WTC11 (cell line): ENCODE measurements around the gene NCKAP5L.

Experiments
- FOXJ3 ChIP-seq: sonication (generic); formaldehyde crosslinking; IDR thresholded peaks from 2 replicates; pipeline ENCODE4 v1.9.0; 2021; ENCODE audit warnings: missing genetic modification reagents, mild to moderate bottlenecking, borderline replicate concordance
- NR3C1 ChIP-seq: sonication (generic); formaldehyde crosslinking; conservative IDR thresholded peaks from 2 replicates; pipeline ENCODE4 v1.8.1; 2023; ENCODE audit warnings: low read depth, mild to moderate bottlenecking, missing genetic modification reagents
- SMAD4 ChIP-seq: sonication (generic); formaldehyde crosslinking; IDR thresholded peaks from 2 replicates; pipeline ENCODE4 v1.8.0; 2022; ENCODE audit warnings: mild to moderate bottlenecking, missing genetic modification reagents
- TF ChIP-seq, protein P1 (sequence below): sonication (generic); formaldehyde crosslinking; IDR thresholded peaks from 2 replicates; pipeline ENCODE4 v1.8.1; 2022; ENCODE audit warnings: low read depth, missing genetic modification reagents, borderline replicate concordance
- TF ChIP-seq, protein P2 (sequence below): fragments of 200-600 bp; IDR thresholded peaks from 2 replicates; pipeline ENCODE4 v1.8.0; 2022; ENCODE audit warnings: antibody characterized with exemption
- TF ChIP-seq, protein P3 (sequence below): sonication (generic); formaldehyde crosslinking; IDR thresholded peaks from 2 replicates; pipeline ENCODE4 v1.8.1; 2023; ENCODE audit warnings: mild to moderate bottlenecking, missing genetic modification reagents

DNA sequence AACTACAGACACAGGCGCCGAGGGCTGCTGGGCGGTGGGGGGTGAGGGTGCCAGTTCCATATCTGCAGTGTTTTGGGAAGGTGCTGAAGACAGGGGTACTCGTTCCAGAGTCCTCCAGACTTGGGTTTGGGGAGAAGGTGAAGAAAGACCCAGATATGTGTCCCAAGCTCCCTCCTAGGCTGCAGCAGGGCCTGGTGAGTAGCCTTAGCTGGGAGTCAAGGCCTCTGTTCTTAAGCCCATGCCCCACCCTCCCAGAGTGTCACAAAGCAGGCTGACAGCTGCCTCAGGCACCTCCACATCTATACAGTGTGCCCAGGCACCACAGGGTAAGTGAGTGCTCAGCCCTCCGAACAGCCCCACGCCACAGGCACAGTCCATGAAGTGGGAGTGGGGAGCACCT, 4.3 kb downstream of the NCKAP5L start:
- TF ChIP-seq NR3C1 (CRISPR knock-in tag) (no peak), FOXJ3 (no peak), SMAD4 (CRISPR knock-in tag) (no peak)
- TF ChIP-seq, protein P1, sequence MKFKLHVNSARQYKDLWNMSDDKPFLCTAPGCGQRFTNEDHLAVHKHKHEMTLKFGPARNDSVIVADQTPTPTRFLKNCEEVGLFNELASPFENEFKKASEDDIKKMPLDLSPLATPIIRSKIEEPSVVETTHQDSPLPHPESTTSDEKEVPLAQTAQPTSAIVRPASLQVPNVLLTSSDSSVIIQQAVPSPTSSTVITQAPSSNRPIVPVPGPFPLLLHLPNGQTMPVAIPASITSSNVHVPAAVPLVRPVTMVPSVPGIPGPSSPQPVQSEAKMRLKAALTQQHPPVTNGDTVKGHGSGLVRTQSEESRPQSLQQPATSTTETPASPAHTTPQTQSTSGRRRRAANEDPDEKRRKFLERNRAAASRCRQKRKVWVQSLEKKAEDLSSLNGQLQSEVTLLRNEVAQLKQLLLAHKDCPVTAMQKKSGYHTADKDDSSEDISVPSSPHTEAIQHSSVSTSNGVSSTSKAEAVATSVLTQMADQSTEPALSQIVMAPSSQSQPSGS, result no peak
- TF ChIP-seq, protein P2, sequence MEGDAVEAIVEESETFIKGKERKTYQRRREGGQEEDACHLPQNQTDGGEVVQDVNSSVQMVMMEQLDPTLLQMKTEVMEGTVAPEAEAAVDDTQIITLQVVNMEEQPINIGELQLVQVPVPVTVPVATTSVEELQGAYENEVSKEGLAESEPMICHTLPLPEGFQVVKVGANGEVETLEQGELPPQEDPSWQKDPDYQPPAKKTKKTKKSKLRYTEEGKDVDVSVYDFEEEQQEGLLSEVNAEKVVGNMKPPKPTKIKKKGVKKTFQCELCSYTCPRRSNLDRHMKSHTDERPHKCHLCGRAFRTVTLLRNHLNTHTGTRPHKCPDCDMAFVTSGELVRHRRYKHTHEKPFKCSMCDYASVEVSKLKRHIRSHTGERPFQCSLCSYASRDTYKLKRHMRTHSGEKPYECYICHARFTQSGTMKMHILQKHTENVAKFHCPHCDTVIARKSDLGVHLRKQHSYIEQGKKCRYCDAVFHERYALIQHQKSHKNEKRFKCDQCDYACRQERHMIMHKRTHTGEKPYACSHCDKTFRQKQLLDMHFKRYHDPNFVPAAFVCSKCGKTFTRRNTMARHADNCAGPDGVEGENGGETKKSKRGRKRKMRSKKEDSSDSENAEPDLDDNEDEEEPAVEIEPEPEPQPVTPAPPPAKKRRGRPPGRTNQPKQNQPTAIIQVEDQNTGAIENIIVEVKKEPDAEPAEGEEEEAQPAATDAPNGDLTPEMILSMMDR, result no peak
- TF ChIP-seq, protein P3, sequence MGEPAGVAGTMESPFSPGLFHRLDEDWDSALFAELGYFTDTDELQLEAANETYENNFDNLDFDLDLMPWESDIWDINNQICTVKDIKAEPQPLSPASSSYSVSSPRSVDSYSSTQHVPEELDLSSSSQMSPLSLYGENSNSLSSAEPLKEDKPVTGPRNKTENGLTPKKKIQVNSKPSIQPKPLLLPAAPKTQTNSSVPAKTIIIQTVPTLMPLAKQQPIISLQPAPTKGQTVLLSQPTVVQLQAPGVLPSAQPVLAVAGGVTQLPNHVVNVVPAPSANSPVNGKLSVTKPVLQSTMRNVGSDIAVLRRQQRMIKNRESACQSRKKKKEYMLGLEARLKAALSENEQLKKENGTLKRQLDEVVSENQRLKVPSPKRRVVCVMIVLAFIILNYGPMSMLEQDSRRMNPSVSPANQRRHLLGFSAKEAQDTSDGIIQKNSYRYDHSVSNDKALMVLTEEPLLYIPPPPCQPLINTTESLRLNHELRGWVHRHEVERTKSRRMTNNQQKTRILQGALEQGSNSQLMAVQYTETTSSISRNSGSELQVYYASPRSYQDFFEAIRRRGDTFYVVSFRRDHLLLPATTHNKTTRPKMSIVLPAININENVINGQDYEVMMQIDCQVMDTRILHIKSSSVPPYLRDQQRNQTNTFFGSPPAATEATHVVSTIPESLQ, result no peak
